Measurements from ENCODE around the gene OR6B3.

OR6B3 gene

DNA sequence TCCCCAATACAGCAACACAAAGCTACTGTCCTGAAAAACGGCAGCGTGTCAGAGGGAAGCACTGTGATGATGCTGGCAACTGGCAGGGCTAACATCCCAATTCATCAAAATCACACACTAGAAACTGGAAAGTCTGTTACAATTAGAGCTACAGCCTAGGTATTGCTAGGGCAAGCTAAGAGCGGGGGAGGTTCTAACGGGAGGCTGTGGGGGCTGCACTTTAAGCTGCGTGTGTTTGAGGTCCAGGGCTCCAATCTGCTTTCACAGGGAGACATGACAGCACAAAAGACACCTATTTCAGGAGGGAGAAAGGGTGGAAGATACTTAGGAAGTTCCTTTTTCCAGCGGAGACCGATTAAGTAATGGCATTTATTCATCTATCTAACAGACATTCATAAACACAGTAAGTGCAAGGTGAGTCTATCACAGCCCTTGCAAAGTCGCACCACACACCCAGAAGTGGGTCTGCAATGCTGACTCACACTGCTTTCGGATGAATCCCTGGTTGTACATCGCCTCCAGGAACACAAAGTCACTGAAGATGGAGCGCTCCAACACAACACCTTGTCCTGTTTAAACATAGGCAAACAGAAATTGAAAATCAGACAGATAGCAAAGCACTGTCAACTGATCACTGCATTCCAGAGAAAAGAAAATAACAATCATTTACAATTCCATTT lies 35.1 kb downstream of the OR6B3 start:
- DNase-seq (ENCODE audit: low spot score): no peak
- in situ Hi-C loops (cut with MboI; ENCODE audit: low sequenced_read_pairs, unreplicated experiment): no loop called here
- no peak for TF ChIP-seq CTCF (IDR thresholded peaks at IDR 0.05; ENCODE audit: borderline replicate concordance, control extremely low read depth, extremely low read depth, insufficient read depth, missing control alignments)

GRCh38 chr2:240014327-240014726 lies 39.0 kb downstream of the OR6B3 start:
- no peak for TF ChIP-seq CTCF (IDR thresholded peaks at IDR 0.05; ENCODE audit: borderline replicate concordance, control extremely low read depth, extremely low read depth, insufficient read depth, missing control alignments)
- in situ Hi-C loops (cut with MboI; ENCODE audit: low sequenced_read_pairs, unreplicated experiment): no loop called here
- no peak for DNase-seq (ENCODE audit: low spot score)

GRCh38 chr2:240013343-240013742 lies 40.0 kb downstream of the OR6B3 start:
- DNase-seq (ENCODE audit: low spot score): no peak
- in situ Hi-C loops (cut with MboI; ENCODE audit: low sequenced_read_pairs, unreplicated experiment): no loop called here
- TF ChIP-seq CTCF (IDR thresholded peaks at IDR 0.05; ENCODE audit: borderline replicate concordance, control extremely low read depth, extremely low read depth, insufficient read depth, missing control alignments): no peak

DNA sequence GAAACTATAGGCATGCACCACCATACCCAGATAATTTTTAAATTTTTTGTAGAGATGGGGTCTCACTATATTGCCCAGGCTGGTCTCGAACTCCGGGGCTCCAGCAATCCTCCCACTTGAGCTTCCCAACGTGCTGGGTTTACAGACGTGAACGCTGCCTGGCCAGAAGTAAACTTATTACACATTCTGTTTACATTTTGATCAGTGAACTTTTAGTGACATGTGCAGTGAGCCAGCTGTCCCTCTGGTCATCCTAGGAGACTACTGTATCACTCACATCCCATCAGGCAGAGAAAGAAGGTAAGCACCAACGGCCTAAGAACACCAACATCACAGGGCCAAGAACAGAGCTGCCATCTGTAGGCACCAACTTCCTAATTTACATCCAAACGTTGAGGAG lies 50.3 kb downstream of the OR6B3 start:
- no peak for TF ChIP-seq CTCF (IDR thresholded peaks at IDR 0.05; ENCODE audit: borderline replicate concordance, control extremely low read depth, extremely low read depth, insufficient read depth, missing control alignments)
- no peak for DNase-seq (ENCODE audit: low spot score)
- in situ Hi-C loops (cut with MboI; ENCODE audit: low sequenced_read_pairs, unreplicated experiment): no loop called here

- no peak for DNase-seq (ENCODE audit: low spot score)
- no peak for TF ChIP-seq CTCF (IDR thresholded peaks at IDR 0.05; ENCODE audit: borderline replicate concordance, control extremely low read depth, extremely low read depth, insufficient read depth, missing control alignments)
- in situ Hi-C loops (cut with MboI; ENCODE audit: low sequenced_read_pairs, unreplicated experiment): no loop called here
Observed at GRCh38 chr2:240000671-240001070, 52.6 kb downstream of the OR6B3 start.

GRCh38 chr2:239997686-239998409 lies 55.5 kb downstream of the OR6B3 start:
- in situ Hi-C loops (cut with MboI; ENCODE audit: low sequenced_read_pairs, unreplicated experiment): loop anchor here (25.0 kb wide), 1 partner anchor 961 kb away; no protein-coding TSS in a partner anchor
- DNase-seq (ENCODE audit: low spot score): no peak
- no peak for TF ChIP-seq CTCF (IDR thresholded peaks at IDR 0.05; ENCODE audit: borderline replicate concordance, control extremely low read depth, extremely low read depth, insufficient read depth, missing control alignments)

Measured in GM13976 (cell line).